ENCODE results near the gene DRAM2. TPM values are rescaled to one million over a fixed set of nuclear protein-coding genes. Genes with fewer than 3 reads are reported as not detected.

The DRAM2 gene
- total and polyA plus RNA-seq, 9 of the 15 experiments (the other 6 are each of a cell fraction or from before 2014, with no cell fraction given), result 29.0 to 161 (median 53.5) TPM

DNA sequence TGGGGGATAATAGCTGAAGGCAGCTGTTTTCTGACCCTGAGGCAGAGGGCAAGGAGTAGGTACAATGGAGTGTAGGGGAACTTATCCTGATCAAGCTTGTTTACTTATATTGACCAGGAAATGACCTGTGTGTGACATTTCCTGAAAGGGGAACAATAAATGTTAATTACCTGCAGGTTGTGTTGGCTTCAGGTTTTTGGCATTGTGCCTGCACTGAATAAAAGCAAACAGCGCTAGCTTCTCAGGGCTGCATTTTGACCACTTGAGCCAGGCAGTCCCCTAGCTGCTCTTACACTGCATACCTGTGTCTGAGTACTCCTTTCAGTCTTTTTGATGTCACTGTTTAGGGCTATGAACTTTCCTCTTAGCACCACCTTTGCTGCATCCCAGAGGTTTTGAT is 40.6 kb downstream of the DRAM2 start (continued):
- TF ChIP-seq ATF7 (IDR thresholded peaks at IDR 0.05) (peak; percentile 21; the same call in 1 of the 2 replicates), TRIM24 (IDR thresholded peaks at IDR 0.05) (peak in 1 of 2 experiments; percentile 73; a peak in 1 of 4 replicates), GTF2E2 (tag; IDR thresholded peaks at IDR 0.05) (no peak), FOXK2 (conservative IDR thresholded peaks at IDR 0.05 in 1 of 2, IDR thresholded peaks at IDR 0.05 in 1 of 2; ENCODE audit: low read depth in 2 of 2) (peak; percentile 49 to 68; a peak in 2 of 4 replicates), TRIM28 (IDR thresholded peaks at IDR 0.05) (peak; percentile 90), TBL1XR1 (IDR thresholded peaks at IDR 0.05; ENCODE audit: low read length in 2 of 2) (no peak), CREB3L1 (IDR thresholded peaks at IDR 0.05; ENCODE audit: borderline replicate concordance, low read depth) (no peak)
- TF ChIP-seq, protein P1, sequence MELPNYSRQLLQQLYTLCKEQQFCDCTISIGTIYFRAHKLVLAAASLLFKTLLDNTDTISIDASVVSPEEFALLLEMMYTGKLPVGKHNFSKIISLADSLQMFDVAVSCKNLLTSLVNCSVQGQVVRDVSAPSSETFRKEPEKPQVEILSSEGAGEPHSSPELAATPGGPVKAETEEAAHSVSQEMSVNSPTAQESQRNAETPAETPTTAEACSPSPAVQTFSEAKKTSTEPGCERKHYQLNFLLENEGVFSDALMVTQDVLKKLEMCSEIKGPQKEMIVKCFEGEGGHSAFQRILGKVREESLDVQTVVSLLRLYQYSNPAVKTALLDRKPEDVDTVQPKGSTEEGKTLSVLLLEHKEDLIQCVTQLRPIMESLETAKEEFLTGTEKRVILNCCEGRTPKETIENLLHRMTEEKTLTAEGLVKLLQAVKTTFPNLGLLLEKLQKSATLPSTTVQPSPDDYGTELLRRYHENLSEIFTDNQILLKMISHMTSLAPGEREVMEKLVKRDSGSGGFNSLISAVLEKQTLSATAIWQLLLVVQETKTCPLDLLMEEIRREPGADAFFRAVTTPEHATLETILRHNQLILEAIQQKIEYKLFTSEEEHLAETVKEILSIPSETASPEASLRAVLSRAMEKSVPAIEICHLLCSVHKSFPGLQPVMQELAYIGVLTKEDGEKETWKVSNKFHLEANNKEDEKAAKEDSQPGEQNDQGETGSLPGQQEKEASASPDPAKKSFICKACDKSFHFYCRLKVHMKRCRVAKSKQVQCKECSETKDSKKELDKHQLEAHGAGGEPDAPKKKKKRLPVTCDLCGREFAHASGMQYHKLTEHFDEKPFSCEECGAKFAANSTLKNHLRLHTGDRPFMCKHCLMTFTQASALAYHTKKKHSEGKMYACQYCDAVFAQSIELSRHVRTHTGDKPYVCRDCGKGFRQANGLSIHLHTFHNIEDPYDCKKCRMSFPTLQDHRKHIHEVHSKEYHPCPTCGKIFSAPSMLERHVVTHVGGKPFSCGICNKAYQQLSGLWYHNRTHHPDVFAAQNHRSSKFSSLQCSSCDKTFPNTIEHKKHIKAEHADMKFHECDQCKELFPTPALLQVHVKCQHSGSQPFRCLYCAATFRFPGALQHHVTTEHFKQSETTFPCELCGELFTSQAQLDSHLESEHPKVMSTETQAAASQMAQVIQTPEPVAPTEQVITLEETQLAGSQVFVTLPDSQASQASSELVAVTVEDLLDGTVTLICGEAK (IDR thresholded peaks at IDR 0.05), result peak; percentile 39; the same call in 1 of the 2 replicates
- TF ChIP-seq, protein P1 (CRISPR knock-in tag; IDR thresholded peaks at IDR 0.05), result no peak
- TF ChIP-seq, protein P2, sequence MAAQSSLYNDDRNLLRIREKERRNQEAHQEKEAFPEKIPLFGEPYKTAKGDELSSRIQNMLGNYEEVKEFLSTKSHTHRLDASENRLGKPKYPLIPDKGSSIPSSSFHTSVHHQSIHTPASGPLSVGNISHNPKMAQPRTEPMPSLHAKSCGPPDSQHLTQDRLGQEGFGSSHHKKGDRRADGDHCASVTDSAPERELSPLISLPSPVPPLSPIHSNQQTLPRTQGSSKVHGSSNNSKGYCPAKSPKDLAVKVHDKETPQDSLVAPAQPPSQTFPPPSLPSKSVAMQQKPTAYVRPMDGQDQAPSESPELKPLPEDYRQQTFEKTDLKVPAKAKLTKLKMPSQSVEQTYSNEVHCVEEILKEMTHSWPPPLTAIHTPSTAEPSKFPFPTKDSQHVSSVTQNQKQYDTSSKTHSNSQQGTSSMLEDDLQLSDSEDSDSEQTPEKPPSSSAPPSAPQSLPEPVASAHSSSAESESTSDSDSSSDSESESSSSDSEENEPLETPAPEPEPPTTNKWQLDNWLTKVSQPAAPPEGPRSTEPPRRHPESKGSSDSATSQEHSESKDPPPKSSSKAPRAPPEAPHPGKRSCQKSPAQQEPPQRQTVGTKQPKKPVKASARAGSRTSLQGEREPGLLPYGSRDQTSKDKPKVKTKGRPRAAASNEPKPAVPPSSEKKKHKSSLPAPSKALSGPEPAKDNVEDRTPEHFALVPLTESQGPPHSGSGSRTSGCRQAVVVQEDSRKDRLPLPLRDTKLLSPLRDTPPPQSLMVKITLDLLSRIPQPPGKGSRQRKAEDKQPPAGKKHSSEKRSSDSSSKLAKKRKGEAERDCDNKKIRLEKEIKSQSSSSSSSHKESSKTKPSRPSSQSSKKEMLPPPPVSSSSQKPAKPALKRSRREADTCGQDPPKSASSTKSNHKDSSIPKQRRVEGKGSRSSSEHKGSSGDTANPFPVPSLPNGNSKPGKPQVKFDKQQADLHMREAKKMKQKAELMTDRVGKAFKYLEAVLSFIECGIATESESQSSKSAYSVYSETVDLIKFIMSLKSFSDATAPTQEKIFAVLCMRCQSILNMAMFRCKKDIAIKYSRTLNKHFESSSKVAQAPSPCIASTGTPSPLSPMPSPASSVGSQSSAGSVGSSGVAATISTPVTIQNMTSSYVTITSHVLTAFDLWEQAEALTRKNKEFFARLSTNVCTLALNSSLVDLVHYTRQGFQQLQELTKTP (IDR thresholded peaks at IDR 0.05; ENCODE audit: low read depth in 1 of 2, partially characterized antibody in 2 of 2), result no peak

All from K562 (cell line).